NCI-H2171 treated with DMSO at 0.1 percent for 48 hours (cell line): ENCODE measurements around the gene UBE2H.
"Not testable (repeated sequence)": the region's sequence is repeated elsewhere in the genome, so short reads cannot be mapped to it uniquely, and the experiment has no call there.

Source experiments
- DNase-seq: peaks from one replicate; lab custom pipeline; 2025; lab: John Stamatoyannopoulos, UW

Gene UBE2H

GRCh38 chr7:129908181-129908580 is 44.6 kb downstream of the UBE2H start:
- no peak for DNase-seq

- DNase-seq, result no peak
Measured at GRCh38 chr7:129907122-129907736, 45.5 kb downstream of the UBE2H start.

GRCh38 chr7:129906700-129907099 is 46.1 kb downstream of the UBE2H start:
- no peak for DNase-seq

- no peak for DNase-seq
Measured at GRCh38 chr7:129903935-129904334, 48.8 kb downstream of the UBE2H start.

GRCh38 chr7:129902788-129903422 is 49.9 kb downstream of the UBE2H start:
- DNase-seq, result no peak

- no peak for DNase-seq
Measured at GRCh38 chr7:129898502-129899160, 54.1 kb downstream of the UBE2H start.

GRCh38 chr7:129898007-129898406 is 54.8 kb downstream of the UBE2H start:
- no peak for DNase-seq

- DNase-seq, result no peak
Measured at GRCh38 chr7:129896568-129897382, 56.0 kb downstream of the UBE2H start.

GRCh38 chr7:129894184-129894583 is 58.6 kb downstream of the UBE2H start:
- not testable (repeated sequence) for DNase-seq

GRCh38 chr7:129890090-129890489 is 62.7 kb downstream of the UBE2H start:
- DNase-seq, result no peak

- no peak for DNase-seq
Measured at GRCh38 chr7:129889133-129889844, 63.5 kb downstream of the UBE2H start.

GRCh38 chr7:129887865-129888264 is 64.9 kb downstream of the UBE2H start:
- DNase-seq, result no peak

GRCh38 chr7:129886818-129887186 is 66.0 kb downstream of the UBE2H start:
- DNase-seq, result no peak

- no peak for DNase-seq
Measured at GRCh38 chr7:129886167-129886817, 66.5 kb downstream of the UBE2H start.

- no peak for DNase-seq
Measured at GRCh38 chr7:129884495-129884894, 68.3 kb downstream of the UBE2H start.

GRCh38 chr7:129883151-129883550 is 69.6 kb downstream of the UBE2H start:
- DNase-seq, result no peak

GRCh38 chr7:129882531-129882930 is 70.2 kb downstream of the UBE2H start:
- no peak for DNase-seq

GRCh38 chr7:129877146-129877792 is 75.5 kb downstream of the UBE2H start:
- no peak for DNase-seq

GRCh38 chr7:129875745-129876411 is 76.9 kb downstream of the UBE2H start:
- no peak for DNase-seq

GRCh38 chr7:129875160-129875559 is 77.6 kb downstream of the UBE2H start:
- no peak for DNase-seq
